ENCODE data around the gene ARNT2. TPM values are rescaled to one million over a fixed set of nuclear protein-coding genes. Genes with fewer than 3 reads are reported as not detected.

Gene ARNT2
- total RNA-seq, 2 experiments from 2014 or later: not detected

DNA sequence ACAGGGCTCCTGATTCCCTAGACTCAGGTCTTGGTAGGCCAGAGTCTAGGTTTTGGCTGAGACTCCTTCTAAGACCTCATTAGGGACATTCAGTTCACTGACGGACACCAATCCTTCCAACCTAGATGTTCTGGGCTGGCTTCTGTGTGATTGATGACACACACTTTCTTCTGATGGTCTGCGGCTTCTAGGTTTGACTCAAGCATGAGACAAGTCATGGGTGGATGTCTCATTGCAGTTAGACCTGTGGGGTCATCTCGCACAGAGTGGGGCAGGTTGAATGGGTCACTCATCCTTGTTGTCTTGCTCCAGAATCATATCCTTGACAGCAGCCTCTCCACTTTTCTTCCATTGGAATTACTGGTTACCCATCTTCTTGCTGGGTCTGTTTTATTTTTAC lies 35.8 kb downstream of the ARNT2 start:
- CTCF ChIA-PET (ENCODE audit: unreplicated experiment): no interaction called here
- POLR2A ChIA-PET: no interaction called here
- H3K4me1 ChIP-seq (ENCODE audit: insufficient read depth, low read length, poor library complexity, severe bottlenecking): no peaks in the 10 kb centered on the region
- no peaks in the 10 kb centered on the region for H3K9me2 ChIP-seq (ENCODE audit: insufficient read depth, low read length)
- DNase-seq (ENCODE audit: low spot score): no peak
- H3K79me2 ChIP-seq (ENCODE audit: insufficient read depth, low read depth, low read length): no peaks in the 10 kb centered on the region
- no peak overlapping the region for H3K4me2 ChIP-seq (ENCODE audit: low read length)
- intact Hi-C loops (cut with micrococcal nuclease; ENCODE audit: unreplicated experiment): no loop called here
- TF ChIP-seq EZH2phosphoT487 (IDR thresholded peaks at IDR 0.05; ENCODE audit: borderline replicate concordance, low read depth, low read length) (no peak), CTCF (conservative IDR thresholded peaks at IDR 0.05; ENCODE audit: low read length) (no peak)
- no peaks in the 10 kb centered on the region for H3K9me3 ChIP-seq (ENCODE audit: low read length)
- BruUV-seq (replicated peaks): no TSS peak
- H3K27ac ChIP-seq (ENCODE audit: low read depth, low read length, poor library complexity, severe bottlenecking): no peak overlapping the region
- H3K36me3 ChIP-seq (ENCODE audit: insufficient read depth, low read length): no peaks in the 10 kb centered on the region
- H4K20me1 ChIP-seq (ENCODE audit: insufficient read depth, low read length): no peaks in the 10 kb centered on the region
- H3K4me3 ChIP-seq (ENCODE audit: low read depth, low read length, poor library complexity, severe bottlenecking): no peak overlapping the region
- H2AFZ ChIP-seq (ENCODE audit: low read length): no peak overlapping the region

GRCh38 chr15:80441041-80441440 lies 36.9 kb downstream of the ARNT2 start:
- Histone ChIP-seq H2AFZ (ENCODE audit: low read length) (no peak overlapping the region), H3K9me3 (ENCODE audit: low read length) (no peaks in the 10 kb centered on the region), H3K36me3 (ENCODE audit: insufficient read depth, low read length) (no peaks in the 10 kb centered on the region), H3K4me2 (ENCODE audit: low read length) (no peak overlapping the region), H3K4me3 (ENCODE audit: low read depth, low read length, poor library complexity, severe bottlenecking) (no peak overlapping the region), H3K79me2 (ENCODE audit: insufficient read depth, low read depth, low read length) (no peaks in the 10 kb centered on the region), H4K20me1 (ENCODE audit: insufficient read depth, low read length) (no peaks in the 10 kb centered on the region), H3K9me2 (ENCODE audit: insufficient read depth, low read length) (no peaks in the 10 kb centered on the region), H3K4me1 (ENCODE audit: insufficient read depth, low read length, poor library complexity, severe bottlenecking) (no peaks in the 10 kb centered on the region), H3K27ac (ENCODE audit: low read depth, low read length, poor library complexity, severe bottlenecking) (no peak overlapping the region)
- no TSS peak for BruUV-seq (replicated peaks)
- intact Hi-C loops (cut with micrococcal nuclease; ENCODE audit: unreplicated experiment): no loop called here
- POLR2A ChIA-PET: no interaction called here
- no peak for DNase-seq (ENCODE audit: low spot score)
- TF ChIP-seq EZH2phosphoT487 (IDR thresholded peaks at IDR 0.05; ENCODE audit: borderline replicate concordance, low read depth, low read length) (no peak), CTCF (conservative IDR thresholded peaks at IDR 0.05; ENCODE audit: low read length) (no peak)
- CTCF ChIA-PET (ENCODE audit: unreplicated experiment): no interaction called here

DNA sequence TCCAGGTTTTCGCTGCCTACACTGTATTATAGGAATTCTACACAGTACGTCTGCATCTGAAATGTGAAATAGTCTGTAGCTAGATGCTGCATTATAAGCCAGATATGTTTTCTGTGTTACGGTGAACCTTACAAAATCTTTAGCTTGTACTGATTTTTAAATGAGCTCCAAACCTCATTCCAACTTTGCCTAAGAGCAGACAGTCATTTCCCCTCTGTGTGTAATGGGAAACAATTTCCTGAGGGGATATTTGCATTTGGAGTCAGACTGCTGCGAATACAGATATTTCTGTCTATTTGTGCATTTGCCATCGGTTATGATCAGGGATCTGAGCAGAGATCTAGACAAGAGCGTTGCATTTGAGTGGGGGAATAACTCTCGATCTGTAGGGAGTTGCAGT lies 37.5 kb downstream of the ARNT2 start:
- H3K4me3 ChIP-seq (ENCODE audit: low read depth, low read length, poor library complexity, severe bottlenecking): no peak overlapping the region
- intact Hi-C loops (cut with micrococcal nuclease; ENCODE audit: unreplicated experiment): no loop called here
- no peak overlapping the region for H2AFZ ChIP-seq (ENCODE audit: low read length)
- no peaks in the 10 kb centered on the region for H4K20me1 ChIP-seq (ENCODE audit: insufficient read depth, low read length)
- H3K9me3 ChIP-seq (ENCODE audit: low read length): no peaks in the 10 kb centered on the region
- H3K79me2 ChIP-seq (ENCODE audit: insufficient read depth, low read depth, low read length): no peaks in the 10 kb centered on the region
- H3K36me3 ChIP-seq (ENCODE audit: insufficient read depth, low read length): no peaks in the 10 kb centered on the region
- ChIA-PET CTCF (ENCODE audit: unreplicated experiment) (no interaction called here), POLR2A (no interaction called here)
- H3K27ac ChIP-seq (ENCODE audit: low read depth, low read length, poor library complexity, severe bottlenecking): no peak overlapping the region
- no peaks in the 10 kb centered on the region for H3K4me1 ChIP-seq (ENCODE audit: insufficient read depth, low read length, poor library complexity, severe bottlenecking)
- no peaks in the 10 kb centered on the region for H3K9me2 ChIP-seq (ENCODE audit: insufficient read depth, low read length)
- no TSS peak for BruUV-seq (replicated peaks)
- no peak for DNase-seq (ENCODE audit: low spot score)
- H3K4me2 ChIP-seq (ENCODE audit: low read length): no peak overlapping the region
- no peak for TF ChIP-seq EZH2phosphoT487 (IDR thresholded peaks at IDR 0.05; ENCODE audit: borderline replicate concordance, low read depth, low read length)
- TF ChIP-seq CTCF (conservative IDR thresholded peaks at IDR 0.05; ENCODE audit: low read length): no peak

Measured in OCI-LY7 (cell line).